ENCODE data around the gene HOXC4. TPM values are rescaled to one million over a fixed set of nuclear protein-coding genes. Genes with fewer than 3 reads are reported as not detected.

HOXC4 gene
- total RNA-seq, 1 experiment from 2014 or later, result not detected

DNA sequence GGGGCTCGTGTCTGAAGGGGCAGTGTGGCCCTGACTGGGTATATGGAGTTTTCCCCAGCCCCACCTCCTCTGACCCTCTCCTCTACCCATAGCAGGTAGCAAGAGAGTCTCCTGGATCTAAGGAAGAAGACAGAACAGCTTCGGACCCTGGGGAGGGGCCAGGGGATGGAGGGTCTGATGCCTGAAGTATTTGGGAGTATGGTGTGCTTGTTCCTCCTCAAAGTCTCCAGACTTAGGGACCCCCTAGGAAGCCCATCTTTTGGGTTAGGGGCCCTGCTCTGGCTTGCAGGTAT lies 45.4 kb upstream of the HOXC4 start:
- Histone ChIP-seq H3K79me2 (ENCODE audit: insufficient read depth, low read length) (no peaks in the 10 kb centered on the region), H2BK15ac (ENCODE audit: low read depth, low read length) (no peak overlapping the region), H2AFZ (ENCODE audit: low read length) (no peak overlapping the region), H4K5ac (ENCODE audit: insufficient read length, low read depth, low read length) (no peak overlapping the region), H4K91ac (ENCODE audit: insufficient read length, low read depth, low read length) (no peak overlapping the region), H3K4me2 (ENCODE audit: insufficient read depth, insufficient read length, low read length) (no peak overlapping the region), H3K27ac (ENCODE audit: insufficient read length, low read depth, low read length) (no peak overlapping the region), H3K23me2 (ENCODE audit: insufficient read length, low read depth, low read length, poor library complexity, severe bottlenecking) (no peaks in the 10 kb centered on the region), H2AK5ac (ENCODE audit: insufficient read length, low read length) (no peak overlapping the region), H3K9ac (ENCODE audit: extremely low read depth, insufficient read length, low read length) (no peak overlapping the region), H2BK120ac (ENCODE audit: low read depth, low read length, poor library complexity, severe bottlenecking) (no peak overlapping the region), H3T11ph (ENCODE audit: low read length) (no peak overlapping the region), H2BK12ac (ENCODE audit: insufficient read length, low read depth, low read length) (no peak overlapping the region), H3K23ac (ENCODE audit: insufficient read length, low read depth, low read length) (no peak overlapping the region), H3K79me1 (ENCODE audit: insufficient read depth, low read depth, low read length, poor library complexity, severe bottlenecking) (no peaks in the 10 kb centered on the region), H3K9me3 (ENCODE audit: control insufficient read depth, low read depth, low read length) (no peaks in the 10 kb centered on the region), H4K20me1 (ENCODE audit: control insufficient read depth, insufficient read depth, insufficient read length) (no peaks in the 10 kb centered on the region), H3K18ac (ENCODE audit: insufficient read length, low read depth, low read length) (no peak overlapping the region), H3K4me1 (ENCODE audit: insufficient read depth, low read length) (no peaks in the 10 kb centered on the region), H2BK20ac (ENCODE audit: low read depth, low read length, poor library complexity, severe bottlenecking) (no peak overlapping the region), H2BK5ac (ENCODE audit: insufficient read length, low read length) (no peak overlapping the region), H3K4ac (ENCODE audit: low read depth, low read length) (no peak overlapping the region), H3K56ac (ENCODE audit: insufficient read length, low read depth, low read length) (no peak overlapping the region), H3K27me3 (ENCODE audit: insufficient read depth, low read length) (peaks cover 94% of the 10 kb centered on the region), H3K14ac (ENCODE audit: insufficient read depth, low read length) (no peak overlapping the region), H4K8ac (replicated peaks; ENCODE audit: insufficient read length, low read depth, low read length) (no peak overlapping the region)
- Mint-ChIP-seq H3K9me3 (peaks cover 2 to 8% of the 10 kb centered on the region in 2 experiments; a peak in 2 of 5 replicates), H3K27me3 (ENCODE audit: low read depth) (peaks cover 100% of the 10 kb centered on the region), H3K27ac (no peak overlapping the region), H3K4me1 (peaks cover 7 to 35% of the 10 kb centered on the region in 2 experiments), H3K36me3 (ENCODE audit: insufficient read depth in 1 of 3, low read depth in 3 of 3) (no peaks in the 10 kb centered on the region), H3K4me3 (no peak overlapping the region)
- no peak for DNase-seq
- TF ChIP-seq, protein P1, sequence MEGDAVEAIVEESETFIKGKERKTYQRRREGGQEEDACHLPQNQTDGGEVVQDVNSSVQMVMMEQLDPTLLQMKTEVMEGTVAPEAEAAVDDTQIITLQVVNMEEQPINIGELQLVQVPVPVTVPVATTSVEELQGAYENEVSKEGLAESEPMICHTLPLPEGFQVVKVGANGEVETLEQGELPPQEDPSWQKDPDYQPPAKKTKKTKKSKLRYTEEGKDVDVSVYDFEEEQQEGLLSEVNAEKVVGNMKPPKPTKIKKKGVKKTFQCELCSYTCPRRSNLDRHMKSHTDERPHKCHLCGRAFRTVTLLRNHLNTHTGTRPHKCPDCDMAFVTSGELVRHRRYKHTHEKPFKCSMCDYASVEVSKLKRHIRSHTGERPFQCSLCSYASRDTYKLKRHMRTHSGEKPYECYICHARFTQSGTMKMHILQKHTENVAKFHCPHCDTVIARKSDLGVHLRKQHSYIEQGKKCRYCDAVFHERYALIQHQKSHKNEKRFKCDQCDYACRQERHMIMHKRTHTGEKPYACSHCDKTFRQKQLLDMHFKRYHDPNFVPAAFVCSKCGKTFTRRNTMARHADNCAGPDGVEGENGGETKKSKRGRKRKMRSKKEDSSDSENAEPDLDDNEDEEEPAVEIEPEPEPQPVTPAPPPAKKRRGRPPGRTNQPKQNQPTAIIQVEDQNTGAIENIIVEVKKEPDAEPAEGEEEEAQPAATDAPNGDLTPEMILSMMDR (conservative IDR thresholded peaks at IDR 0.05), result no peak
- WGBS (ENCODE audit: extremely low coverage, insufficient read length, low lambda C conversion rate), result no CpG with 5 or more reads among the region's 2 CpGs

Data from H9 (cell line).